Endothelial cell (in vitro differentiated cells): ENCODE results near the gene EGFL8. TPM values are rescaled to one million over a fixed set of nuclear protein-coding genes. Genes with fewer than 3 reads are reported as not detected.

Experiments
- DNase-seq: peaks from one replicate; pipeline ENCODE4 v3.0.0; 2021; ENCODE audit warnings: low spot score
- H3K27ac Mint-ChIP-seq: one replicate; pipeline ENCODE4 v1.8.0; 2021; ENCODE audit warnings: mixed read lengths, inconsistent platforms; ENCODE audit not compliant: unreplicated experiment
- H3K27me3 Mint-ChIP-seq: one replicate; pipeline ENCODE4 v1.8.0; 2021; ENCODE audit warnings: mild to moderate bottlenecking, moderate library complexity, mixed read lengths, inconsistent platforms; ENCODE audit not compliant: unreplicated experiment
- H3K36me3 Mint-ChIP-seq: one replicate; pipeline ENCODE4 v1.8.0; 2021; ENCODE audit warnings: mild to moderate bottlenecking, low read depth, mixed read lengths, inconsistent platforms; ENCODE audit not compliant: unreplicated experiment
- H3K4me1 Mint-ChIP-seq: one replicate; pipeline ENCODE4 v1.8.0; 2021; ENCODE audit warnings: mild to moderate bottlenecking, mixed read lengths, inconsistent platforms; ENCODE audit not compliant: unreplicated experiment
- H3K4me3 Mint-ChIP-seq: one replicate; pipeline ENCODE4 v1.8.0; 2021; ENCODE audit warnings: mild to moderate bottlenecking, mixed read lengths, inconsistent platforms; ENCODE audit not compliant: unreplicated experiment
- H3K9me3 Mint-ChIP-seq: one replicate; pipeline ENCODE4 v1.8.0; 2021; ENCODE audit warnings: mixed read lengths, inconsistent platforms; ENCODE audit not compliant: unreplicated experiment
- total RNA-seq: library from RNA; stranded (reverse); fragmentation: NEBNext Ultra II Directional; extraction: Animal tissue kit (Norgen Biotek cat#: 25700); gene quantifications from one replicate; pipeline ENCODE4 v1.2.1, GENCODE V29; 2021; ENCODE audit not compliant: unreplicated experiment
- TF ChIP-seq, protein P1 (sequence below): fragments of 200-600 bp; sonication (generic); IDR thresholded peaks from one replicate; pipeline ENCODE4 v1.5.0; 2021; ENCODE audit warnings: antibody characterized with exemption; ENCODE audit not compliant: unreplicated experiment

The EGFL8 gene
- total RNA-seq, 1 donor from 2014 or later: 37.4 TPM

DNA sequence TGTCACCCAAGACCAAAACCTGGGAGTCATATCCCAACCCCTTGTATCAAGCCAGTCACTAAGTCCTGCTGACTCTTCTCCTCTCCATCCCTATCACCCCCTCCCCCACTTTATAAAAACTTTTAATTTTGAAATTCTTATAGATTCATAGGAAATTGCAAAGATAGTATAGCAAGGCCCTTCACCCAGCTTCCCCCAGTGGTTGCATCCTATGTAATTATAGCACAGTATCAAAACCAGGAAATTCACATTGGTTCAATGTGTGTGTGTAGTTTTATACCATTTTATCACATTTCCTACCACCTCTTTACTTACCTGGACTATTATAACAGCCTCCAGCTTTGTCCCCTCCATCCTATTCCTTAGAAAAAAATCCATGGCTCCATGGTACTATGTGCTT, 6.3 kb upstream of the EGFL8 start:
- H3K4me1 Mint-ChIP-seq: peaks cover 20% of the 10 kb centered on the region
- H3K27ac Mint-ChIP-seq: no peak overlapping the region
- peaks cover 18% of the 10 kb centered on the region for H3K36me3 Mint-ChIP-seq

DNA sequence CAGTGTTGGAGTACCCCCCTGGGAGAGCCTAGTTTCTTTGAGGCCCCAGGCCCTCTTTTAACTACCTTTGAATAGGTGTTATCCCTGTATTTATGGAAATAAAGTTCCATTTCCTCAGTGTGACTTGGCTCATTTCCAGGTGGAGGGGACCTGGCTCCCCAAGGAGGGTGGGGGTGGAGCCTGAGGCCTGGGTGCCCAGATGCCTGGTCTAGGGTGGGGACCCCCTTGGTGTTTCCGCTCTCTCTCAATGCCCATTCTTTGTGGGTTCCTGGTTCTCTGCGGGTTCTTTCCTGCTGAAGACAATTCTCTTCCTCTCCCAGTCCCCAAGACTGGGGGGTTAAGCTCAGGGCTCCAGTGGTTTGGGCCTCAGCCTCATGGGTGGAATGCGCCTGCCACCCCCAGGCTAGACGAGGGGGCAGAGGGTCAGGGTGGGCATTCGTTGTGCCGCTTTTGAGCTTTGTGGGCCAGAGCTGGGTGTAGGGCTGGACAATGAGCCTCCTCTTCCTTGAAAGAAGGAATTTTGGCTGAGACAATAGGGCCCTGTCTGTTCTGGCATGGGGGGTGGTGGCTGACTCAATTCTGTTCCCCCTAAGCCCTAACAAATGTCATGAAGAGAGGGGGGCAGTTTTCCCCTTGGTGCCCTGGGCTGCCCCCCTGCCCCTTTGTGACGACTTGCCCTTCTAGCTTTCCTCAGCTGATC, 686 bp upstream of the EGFL8 start:
- H3K9me3 Mint-ChIP-seq: no peaks in the 10 kb centered on the region
- peaks cover 31% of the 10 kb centered on the region for H3K4me1 Mint-ChIP-seq
- peaks cover 13% of the 10 kb centered on the region for H3K27me3 Mint-ChIP-seq
- no peak overlapping the region for H3K4me3 Mint-ChIP-seq
- no peak for DNase-seq
- peak overlapping the region; percentile 91 for H3K27ac Mint-ChIP-seq
- H3K36me3 Mint-ChIP-seq: peaks cover 30% of the 10 kb centered on the region
- TF ChIP-seq, protein P1, sequence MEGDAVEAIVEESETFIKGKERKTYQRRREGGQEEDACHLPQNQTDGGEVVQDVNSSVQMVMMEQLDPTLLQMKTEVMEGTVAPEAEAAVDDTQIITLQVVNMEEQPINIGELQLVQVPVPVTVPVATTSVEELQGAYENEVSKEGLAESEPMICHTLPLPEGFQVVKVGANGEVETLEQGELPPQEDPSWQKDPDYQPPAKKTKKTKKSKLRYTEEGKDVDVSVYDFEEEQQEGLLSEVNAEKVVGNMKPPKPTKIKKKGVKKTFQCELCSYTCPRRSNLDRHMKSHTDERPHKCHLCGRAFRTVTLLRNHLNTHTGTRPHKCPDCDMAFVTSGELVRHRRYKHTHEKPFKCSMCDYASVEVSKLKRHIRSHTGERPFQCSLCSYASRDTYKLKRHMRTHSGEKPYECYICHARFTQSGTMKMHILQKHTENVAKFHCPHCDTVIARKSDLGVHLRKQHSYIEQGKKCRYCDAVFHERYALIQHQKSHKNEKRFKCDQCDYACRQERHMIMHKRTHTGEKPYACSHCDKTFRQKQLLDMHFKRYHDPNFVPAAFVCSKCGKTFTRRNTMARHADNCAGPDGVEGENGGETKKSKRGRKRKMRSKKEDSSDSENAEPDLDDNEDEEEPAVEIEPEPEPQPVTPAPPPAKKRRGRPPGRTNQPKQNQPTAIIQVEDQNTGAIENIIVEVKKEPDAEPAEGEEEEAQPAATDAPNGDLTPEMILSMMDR: no peak

More for the DNA sequence above, 6.3 kb upstream of the EGFL8 start:
- TF ChIP-seq, protein P1: no peak
- Mint-ChIP-seq H3K27me3 (peaks cover 3% of the 10 kb centered on the region), H3K4me3 (peak overlapping the region; percentile 83), H3K9me3 (no peaks in the 10 kb centered on the region)
- DNase-seq: no peak

DNA sequence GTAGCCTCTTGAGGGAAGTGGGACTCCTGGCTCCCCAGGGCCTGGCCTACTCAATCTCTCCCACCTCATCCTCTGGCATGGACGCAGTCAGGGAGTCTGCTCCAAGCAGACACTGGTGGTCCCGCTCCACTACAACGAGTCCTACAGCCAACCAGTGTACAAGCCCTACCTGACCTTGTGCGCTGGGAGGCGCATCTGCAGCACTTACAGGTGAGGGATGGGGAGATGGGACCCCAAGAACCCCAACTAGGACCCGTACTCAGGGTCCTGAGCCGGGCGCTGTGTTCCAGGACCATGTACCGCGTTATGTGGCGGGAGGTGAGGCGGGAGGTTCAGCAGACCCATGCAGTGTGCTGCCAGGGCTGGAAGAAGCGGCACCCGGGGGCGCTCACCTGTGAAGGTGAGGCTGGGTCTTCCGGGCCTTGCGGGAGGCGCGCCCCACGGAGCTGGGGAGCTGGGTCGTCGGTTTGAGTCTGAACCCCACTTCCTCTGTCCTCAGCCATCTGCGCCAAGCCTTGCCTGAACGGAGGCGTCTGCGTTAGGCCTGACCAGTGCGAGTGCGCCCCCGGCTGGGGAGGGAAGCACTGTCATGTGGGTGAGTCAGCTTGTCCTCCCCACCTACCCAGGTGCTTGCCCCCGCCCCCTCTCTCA, 2.1 kb downstream of the EGFL8 start:
- no peak overlapping the region for H3K4me3 Mint-ChIP-seq
- H3K36me3 Mint-ChIP-seq: peaks cover 43% of the 10 kb centered on the region
- peaks cover 15% of the 10 kb centered on the region for H3K27me3 Mint-ChIP-seq
- peaks cover 36% of the 10 kb centered on the region for H3K4me1 Mint-ChIP-seq
- H3K9me3 Mint-ChIP-seq: no peaks in the 10 kb centered on the region
- no peak overlapping the region for H3K27ac Mint-ChIP-seq
- TF ChIP-seq, protein P1: no peak
- DNase-seq: no peak

DNA sequence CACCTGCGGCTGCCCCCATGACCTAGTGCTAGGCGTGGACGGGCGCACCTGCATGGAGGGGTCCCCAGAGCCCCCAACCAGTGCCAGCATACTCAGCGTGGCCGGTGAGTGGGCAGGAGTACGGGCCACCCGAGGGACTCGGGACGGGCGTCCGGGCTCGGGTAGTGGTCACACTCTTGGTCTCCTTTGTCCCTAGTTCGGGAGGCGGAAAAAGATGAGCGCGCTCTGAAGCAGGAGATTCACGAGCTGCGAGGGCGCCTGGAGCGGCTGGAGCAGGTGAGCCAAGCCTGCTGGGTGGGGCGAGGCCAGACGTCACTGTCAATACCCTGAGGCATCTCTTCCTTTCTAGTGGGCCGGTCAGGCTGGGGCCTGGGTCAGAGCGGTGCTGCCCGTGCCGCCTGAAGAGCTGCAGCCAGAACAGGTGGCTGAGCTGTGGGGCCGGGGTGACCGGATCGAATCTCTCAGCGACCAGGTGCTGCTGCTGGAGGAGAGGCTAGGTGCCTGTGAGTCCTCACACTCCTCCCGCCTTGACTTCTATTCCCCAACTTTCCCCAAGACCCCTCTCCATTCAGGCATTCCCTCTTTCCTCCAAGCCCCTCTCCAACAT, 2.9 kb downstream of the EGFL8 start:
- H3K9me3 Mint-ChIP-seq: no peaks in the 10 kb centered on the region
- H3K27ac Mint-ChIP-seq: peak overlapping the region; percentile 89
- TF ChIP-seq, protein P1: no peak
- peaks cover 35% of the 10 kb centered on the region for H3K4me1 Mint-ChIP-seq
- peak overlapping the region; percentile 65 for H3K4me3 Mint-ChIP-seq
- peaks cover 42% of the 10 kb centered on the region for H3K36me3 Mint-ChIP-seq
- H3K27me3 Mint-ChIP-seq: peaks cover 15% of the 10 kb centered on the region
- DNase-seq: no peak

DNA sequence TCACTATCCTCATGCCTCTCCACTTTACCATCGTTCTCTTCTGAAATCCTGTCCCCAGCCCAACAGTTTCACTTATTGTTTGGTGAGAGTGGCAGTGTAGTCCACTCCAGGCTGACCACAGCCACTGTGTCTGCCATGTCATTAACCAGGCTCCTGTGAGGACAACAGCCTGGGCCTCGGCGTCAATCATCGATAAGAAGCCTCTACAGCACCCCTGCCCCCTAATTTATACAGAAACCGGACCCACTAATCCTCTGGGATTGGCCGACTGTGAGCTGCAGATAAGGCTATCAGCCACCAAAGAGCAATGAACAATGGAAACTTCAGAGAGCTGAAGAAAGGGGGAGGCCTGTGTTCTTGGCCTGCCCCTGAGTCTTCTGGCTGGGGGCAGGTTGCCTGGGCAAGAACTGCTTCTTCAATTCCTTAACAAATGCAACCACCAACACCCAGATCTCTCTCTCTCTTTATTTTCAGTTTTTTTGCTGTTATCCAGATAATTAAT, 3.4 kb downstream of the EGFL8 start:
- H3K27ac Mint-ChIP-seq: peak overlapping the region; percentile 89
- no peaks in the 10 kb centered on the region for H3K9me3 Mint-ChIP-seq
- H3K4me3 Mint-ChIP-seq: peak overlapping the region; percentile 65
- peaks cover 35% of the 10 kb centered on the region for H3K4me1 Mint-ChIP-seq
- DNase-seq: no peak
- TF ChIP-seq, protein P1: no peak
- H3K36me3 Mint-ChIP-seq: peaks cover 36% of the 10 kb centered on the region
- H3K27me3 Mint-ChIP-seq: peaks cover 14% of the 10 kb centered on the region
